Stimulated activated CD4-positive, alpha-beta T cell treated with anti-CD3 and anti-CD28 coated beads, Interleukin-2, amount 100 ng/mL, for 48 hours (primary cell): ENCODE results near the gene SLC39A11.

Experiments used
- DNase-seq, 2 donors: peaks; one replicate each; pipeline ENCODE4 v3.0.0-alpha.2; 2020

SLC39A11 gene

GRCh38 chr17:72635034-72635635, 457.4 kb downstream of the SLC39A11 start:
- no peak for DNase-seq

- no peak for DNase-seq
Observed at GRCh38 chr17:72634621-72635020, 457.9 kb downstream of the SLC39A11 start.

DNA sequence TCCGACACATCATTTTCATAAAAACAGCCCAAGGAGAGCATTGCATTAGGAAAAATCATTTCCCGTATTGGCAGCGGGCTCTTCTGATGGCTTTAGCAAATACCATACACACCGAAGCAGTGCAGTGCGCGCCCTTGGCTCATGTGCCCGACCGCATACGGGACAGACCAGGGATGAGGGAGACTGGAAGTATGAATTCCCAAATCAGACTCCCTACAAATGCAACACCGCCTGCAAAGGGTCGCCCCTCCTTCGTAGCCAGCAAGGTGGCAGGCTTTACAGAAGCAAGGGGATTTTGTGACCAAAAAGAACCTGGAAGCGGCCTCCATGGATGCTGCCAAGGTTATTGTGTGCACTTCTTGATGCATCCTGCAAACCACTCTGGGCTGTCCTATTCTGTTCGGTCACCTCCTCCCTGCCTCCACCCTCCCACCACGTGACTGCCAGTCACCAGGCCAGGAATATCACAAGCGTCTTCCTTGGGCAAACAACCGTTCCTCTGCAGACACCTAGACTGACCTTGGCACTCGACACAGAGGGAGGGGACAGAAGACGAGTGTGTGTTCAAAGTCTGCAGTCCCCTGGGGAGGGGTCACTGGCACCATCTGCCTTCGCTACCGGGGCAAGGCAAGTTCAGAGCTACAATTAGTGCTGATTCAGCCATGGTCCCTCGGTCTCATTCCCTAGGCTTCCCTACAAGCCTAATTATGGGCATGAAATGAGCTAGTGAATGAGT, 460.4 kb downstream of the SLC39A11 start:
- no peak for DNase-seq

GRCh38 chr17:72631568-72631948, 460.9 kb downstream of the SLC39A11 start:
- no peak for DNase-seq

- no peak for DNase-seq
Observed at GRCh38 chr17:72624652-72625051, 467.8 kb downstream of the SLC39A11 start.

DNA sequence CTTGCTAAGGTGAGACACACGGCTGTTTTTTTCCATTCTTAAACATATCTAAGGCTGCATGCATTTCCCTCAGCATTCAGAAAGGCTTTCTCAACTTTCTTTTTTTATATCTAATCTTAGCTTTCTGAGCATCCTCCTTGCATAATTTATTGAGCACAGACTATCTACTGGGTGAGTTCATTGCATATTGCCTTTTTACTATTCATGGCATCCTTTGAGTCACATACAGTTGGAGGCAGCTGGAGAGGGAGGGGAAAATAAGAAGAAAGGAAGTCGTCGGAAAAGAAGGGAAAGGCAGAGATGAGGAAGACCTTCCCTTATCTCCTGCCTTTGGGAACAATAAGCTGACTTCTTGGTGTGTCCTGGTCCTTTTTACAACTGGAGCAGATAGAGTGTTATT, 468.3 kb downstream of the SLC39A11 start:
- DNase-seq, result no peak

- no peak for DNase-seq
Observed at GRCh38 chr17:72622661-72623433, 469.6 kb downstream of the SLC39A11 start.

DNA sequence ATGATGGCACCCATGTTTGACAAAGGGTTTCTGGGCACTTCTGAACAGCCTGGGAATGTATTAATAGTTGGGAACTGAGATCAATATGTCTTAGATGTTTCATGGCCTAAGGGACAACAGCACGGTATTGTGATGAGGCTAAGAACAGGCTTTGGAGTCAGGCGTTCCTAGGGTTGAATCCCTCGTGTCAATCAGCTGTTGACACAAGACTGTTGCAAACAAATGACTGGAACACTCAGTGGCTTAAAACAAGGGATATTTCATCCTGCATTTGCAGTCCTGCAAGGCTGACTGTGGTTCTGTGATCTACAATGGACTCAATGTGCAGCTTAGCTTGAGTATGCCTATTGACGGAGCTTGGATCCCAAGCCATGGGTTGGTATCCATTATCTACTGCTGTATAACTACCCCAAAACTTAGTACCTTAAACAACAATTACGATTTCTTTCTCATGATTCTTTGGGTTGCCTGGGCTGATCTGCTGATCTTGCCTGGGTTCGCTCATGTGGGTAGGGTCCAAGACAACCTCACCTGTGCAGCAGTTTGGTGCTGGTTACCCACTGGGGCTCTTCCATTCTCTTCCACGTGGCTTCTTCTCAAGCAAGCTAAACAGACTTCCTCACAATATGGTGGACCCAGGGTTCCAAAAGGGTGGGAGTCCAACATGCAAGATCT, 472.4 kb downstream of the SLC39A11 start:
- no peak for DNase-seq

- no peak for DNase-seq
Observed at GRCh38 chr17:72618001-72618509, 474.4 kb downstream of the SLC39A11 start.

DNA sequence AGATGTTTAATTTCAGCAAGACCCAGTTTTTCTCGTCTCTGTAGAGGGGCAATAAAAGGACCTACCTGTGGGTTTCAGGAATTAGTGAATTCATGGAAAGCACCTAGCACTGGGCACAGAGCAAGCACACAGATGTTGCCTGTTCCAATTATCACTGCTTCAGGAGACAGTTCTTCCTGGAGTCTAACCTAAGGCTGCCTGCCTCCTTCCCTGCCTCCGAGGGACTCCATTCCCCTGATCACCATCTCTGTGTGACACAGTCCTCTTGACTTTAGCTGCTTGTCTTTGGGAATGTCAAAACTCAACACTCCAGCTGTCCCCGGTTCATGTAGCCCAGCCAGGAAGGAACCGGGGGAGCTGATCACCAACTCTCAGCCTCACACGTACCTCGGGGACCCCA, 474.9 kb downstream of the SLC39A11 start:
- DNase-seq, result no peak

DNA sequence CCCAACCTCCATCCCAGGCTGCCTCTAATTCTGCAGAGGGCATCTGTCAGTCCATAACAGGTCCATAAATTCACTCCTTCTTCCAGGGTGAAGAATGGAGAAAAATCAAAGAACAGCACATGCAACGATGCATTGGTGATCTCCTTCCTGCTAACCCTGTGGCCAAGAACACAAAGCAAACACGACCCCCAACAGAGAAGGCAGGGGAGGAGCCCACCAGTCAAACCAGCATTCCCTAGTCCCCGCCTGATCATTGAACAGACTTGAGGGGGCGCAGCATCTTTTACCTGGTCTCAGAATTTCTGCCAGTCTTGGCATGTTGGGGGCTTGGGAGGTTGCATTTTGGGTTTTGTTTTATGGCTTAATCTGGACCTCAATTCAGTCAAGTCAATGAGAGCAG, 476.0 kb downstream of the SLC39A11 start:
- DNase-seq, result no peak

GRCh38 chr17:72615627-72615991, 476.9 kb downstream of the SLC39A11 start:
- no peak for DNase-seq

DNA sequence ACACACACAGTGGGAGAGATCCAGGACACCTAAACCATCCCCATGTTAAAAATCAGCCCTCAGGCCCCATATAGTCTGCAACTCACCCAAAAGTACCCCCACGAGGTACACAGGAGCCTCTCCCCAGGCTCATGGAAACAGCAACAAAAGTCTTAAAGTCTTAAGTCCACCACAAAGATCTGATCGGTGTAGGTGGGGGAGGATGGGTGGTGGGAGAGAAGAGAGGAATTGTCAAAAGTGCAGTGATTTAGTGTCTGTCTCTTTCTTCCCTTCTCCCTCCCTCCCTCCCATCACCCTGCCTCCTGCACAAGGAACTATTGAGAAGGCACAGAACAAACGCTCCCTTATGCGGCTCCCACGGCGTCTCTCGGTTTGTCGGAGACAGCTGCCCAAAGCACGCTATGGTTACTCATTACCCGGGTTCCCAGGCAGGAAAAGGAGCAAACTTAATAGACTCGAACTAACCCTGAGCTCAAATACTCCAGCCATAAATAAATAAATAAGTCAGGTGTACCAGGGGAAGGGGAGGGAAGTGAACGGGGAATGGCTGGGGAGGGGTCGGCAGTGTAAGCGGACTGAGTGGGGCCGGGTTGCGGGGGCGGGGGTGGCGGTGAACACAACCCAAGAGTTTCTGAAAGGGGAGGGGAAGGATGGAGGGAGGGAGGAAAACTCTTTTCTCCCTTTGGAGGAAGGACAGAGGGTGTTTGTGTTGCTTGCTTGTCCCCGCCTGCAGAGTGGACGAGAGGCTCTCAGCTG, 477.4 kb downstream of the SLC39A11 start:
- DNase-seq, result no peak

GRCh38 chr17:72614476-72614870, 478.0 kb downstream of the SLC39A11 start:
- no peak for DNase-seq

GRCh38 chr17:72613806-72614292, 478.6 kb downstream of the SLC39A11 start:
- no peak for DNase-seq

DNA sequence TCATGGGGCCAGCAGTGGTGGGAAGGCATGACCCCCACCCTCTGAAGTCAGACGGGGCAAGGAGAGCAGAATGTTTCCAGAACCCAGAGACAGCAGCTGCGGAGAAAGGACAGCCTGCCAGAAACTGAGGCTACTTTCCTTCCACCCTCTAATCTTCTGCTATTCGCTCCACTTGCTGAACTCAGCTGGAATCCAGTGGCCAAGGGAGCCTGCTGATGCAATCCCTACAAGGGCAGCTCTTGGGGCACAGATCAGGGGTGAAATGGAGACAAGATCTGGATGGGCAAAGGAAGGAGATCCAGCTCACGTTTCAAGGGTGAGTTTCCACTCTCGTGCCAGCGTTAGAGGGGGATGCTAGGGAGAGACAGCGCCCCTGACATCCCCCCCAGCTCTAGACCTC, 479.1 kb downstream of the SLC39A11 start:
- DNase-seq, result no peak

- no peak for DNase-seq
Observed at GRCh38 chr17:72611172-72611571, 481.3 kb downstream of the SLC39A11 start.

DNA sequence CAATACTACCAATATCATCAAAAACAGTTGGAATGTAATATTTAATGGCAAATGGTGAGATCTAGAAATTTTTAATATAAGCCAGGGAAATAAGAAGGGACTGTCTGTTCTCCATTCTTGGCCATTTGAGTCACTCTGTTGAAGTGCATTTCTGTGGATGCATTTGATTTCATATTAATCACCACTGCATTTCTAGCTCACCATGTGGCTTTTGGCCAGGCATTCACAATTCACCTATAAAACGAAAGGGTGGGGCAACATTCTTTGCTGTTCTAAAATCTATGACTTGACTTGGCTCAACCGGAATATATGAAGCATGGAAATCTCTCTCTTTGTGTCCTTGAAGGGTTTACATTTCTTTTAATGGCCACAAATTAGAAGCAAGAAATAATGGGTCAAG, 483.0 kb downstream of the SLC39A11 start:
- no peak for DNase-seq

GRCh38 chr17:72608436-72608835, 484.1 kb downstream of the SLC39A11 start:
- no peak for DNase-seq

DNA sequence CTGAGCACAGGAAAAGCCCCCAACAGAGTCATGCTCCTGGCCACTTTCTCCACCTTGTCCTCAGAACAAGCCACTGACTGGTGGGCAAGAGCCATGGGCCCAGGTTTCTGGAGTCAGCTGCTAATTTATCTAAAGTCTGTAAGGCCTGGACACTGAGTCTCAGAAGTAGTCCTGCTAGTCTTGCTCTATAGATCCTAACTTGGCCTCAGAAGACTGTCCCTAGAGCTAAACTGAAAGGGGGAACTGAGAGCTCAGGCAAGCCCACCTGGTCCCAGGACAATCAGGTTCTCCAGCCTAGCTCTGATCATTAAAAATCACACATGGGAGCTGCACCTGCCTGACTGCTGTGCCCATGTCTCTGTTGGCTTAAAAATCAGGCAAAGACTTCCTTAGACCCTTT, 485.8 kb downstream of the SLC39A11 start:
- no peak for DNase-seq

DNA sequence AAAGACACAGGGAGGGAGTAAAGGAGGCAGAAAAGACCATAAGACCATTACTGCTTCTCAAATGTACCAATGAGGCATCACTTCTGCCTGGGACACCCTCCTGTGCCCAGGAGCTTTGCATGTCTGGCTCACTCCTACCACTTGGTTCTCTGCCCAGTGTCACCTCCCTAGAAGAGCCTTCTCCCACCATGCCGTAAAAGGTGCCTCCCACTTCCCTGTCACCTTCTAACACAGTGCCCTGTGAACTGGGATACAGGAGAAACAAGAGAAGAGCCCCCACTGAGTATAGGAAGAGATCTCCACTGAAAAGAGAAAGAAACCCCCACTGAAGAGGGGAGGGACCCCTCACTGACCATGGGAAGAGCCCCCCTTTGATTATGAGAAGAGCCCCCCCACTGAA, 486.9 kb downstream of the SLC39A11 start:
- no peak for DNase-seq

DNA sequence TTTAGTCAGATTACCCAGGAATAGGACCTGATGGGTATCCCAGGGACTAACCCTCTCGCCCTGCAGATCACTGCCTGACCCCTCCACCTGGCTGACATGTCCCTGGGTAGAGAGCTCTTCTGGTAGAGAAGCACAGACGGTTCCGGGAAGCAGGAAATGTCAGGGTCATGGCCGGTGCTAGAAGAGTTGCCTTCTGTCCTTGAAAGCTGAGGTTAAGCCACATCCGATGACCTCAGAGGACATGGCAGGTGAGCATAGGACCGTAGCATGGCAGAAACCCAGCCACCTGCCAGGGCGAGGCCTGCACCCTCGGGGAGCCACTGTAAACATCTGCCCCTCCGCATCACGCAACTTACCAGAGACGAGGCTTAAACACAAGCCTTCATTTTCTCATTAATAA, 488.0 kb downstream of the SLC39A11 start:
- no peak for DNase-seq
